Large intestine (tissue), 3 donors: ENCODE data around the gene CRBN. TPM values are rescaled to one million over a fixed set of nuclear protein-coding genes. Genes with fewer than 3 reads are reported as not detected.

ENCODE experiments used
- DNase-seq, 2 donors: peaks; one replicate each; pipeline versions ENCODE4 v3.0.0 to v3.0.0-alpha.2; 2013
- H3K27ac ChIP-seq: one replicate; pipeline ENCODE4 v1.5.1; 2013; ENCODE audit warnings: low read length
- H3K27me3 ChIP-seq: 2 replicates; pipeline ENCODE4 v1.6.1; 2013; ENCODE audit warnings: low read length; ENCODE audit not compliant: control insufficient read depth, insufficient read depth
- H3K36me3 ChIP-seq: 2 replicates; pipeline ENCODE4 v1.6.1; 2013; ENCODE audit warnings: low read length; ENCODE audit not compliant: control insufficient read depth, insufficient read depth
- H3K4me1 ChIP-seq: one replicate; pipeline ENCODE4 v1.6.1; 2013; ENCODE audit warnings: low read length; ENCODE audit not compliant: control insufficient read depth, insufficient read depth
- H3K4me3 ChIP-seq: one replicate; pipeline ENCODE4 v1.5.1; 2013; ENCODE audit warnings: low read length
- H3K9me3 ChIP-seq: one replicate; pipeline ENCODE4 v1.6.1; 2013; ENCODE audit warnings: mild to moderate bottlenecking, low read depth, low read length, moderate library complexity; ENCODE audit not compliant: control insufficient read depth
- WGBS: methylation state at CpG from one replicate; pipeline ENCODE4 v1.1.5; 2013; ENCODE audit warnings: low lambda C conversion rate; ENCODE audit not compliant: insufficient coverage; 5-methylcytosine and 5-hydroxymethylcytosine counted together
- polyA plus RNA-seq: library from polyadenylated mRNA; unstranded; fragments of 120-200 nt; gene quantifications from one replicate; pipeline ENCODE4 v1.2.1, GENCODE V29; 2013

The CRBN gene
- polyA plus RNA-seq, 1 donor = 49.0 TPM

GRCh38 chr3:3113042-3113709 lies 66.3 kb downstream of the CRBN start:
- Histone ChIP-seq H3K4me3 (no peak overlapping the region), H3K27me3 (peaks cover 6% of the 10 kb centered on the region), H3K27ac (no peak overlapping the region), H3K9me3 (no peaks in the 10 kb centered on the region), H3K4me1 (no peaks in the 10 kb centered on the region), H3K36me3 (no peaks in the 10 kb centered on the region)
- 80% methylated on average over 1 of the region's 4 CpGs for WGBS
- no peak for DNase-seq

- H3K36me3 ChIP-seq = no peaks in the 10 kb centered on the region
- H3K9me3 ChIP-seq = no peaks in the 10 kb centered on the region
- no peaks in the 10 kb centered on the region for H3K4me1 ChIP-seq
- H3K27me3 ChIP-seq = peaks cover 6% of the 10 kb centered on the region
- WGBS = no CpG with 5 or more reads among the region's 7 CpGs
- no peak overlapping the region for H3K27ac ChIP-seq
- DNase-seq = no peak
- H3K4me3 ChIP-seq = no peak overlapping the region
These were observed 68.6 kb downstream of the CRBN start for GRCh38 chr3:3110749-3111361.

- 17% methylated on average over 1 of the region's 4 CpGs for WGBS
- H3K4me1 ChIP-seq = no peaks in the 10 kb centered on the region
- H3K9me3 ChIP-seq = no peaks in the 10 kb centered on the region
- H3K36me3 ChIP-seq = no peaks in the 10 kb centered on the region
- no peak within 1 kb of the TSS for H3K4me3 ChIP-seq
- DNase-seq = peak in 1 of 2 donors; percentile 11
- H3K27me3 ChIP-seq = peaks cover 6% of the 10 kb centered on the region
- no peak within 1 kb of the TSS for H3K27ac ChIP-seq
These were observed 69.2 kb downstream of the CRBN start, which contains the start of gene IL5RA for GRCh38 chr3:3110299-3110630. Gene IL5RA (minus strand): TSS chr3:3110374. CDS start chr3:3104984, 5,390 bp downstream.

- Histone ChIP-seq H3K4me1 (no peaks in the 10 kb centered on the region), H3K36me3 (no peaks in the 10 kb centered on the region), H3K27me3 (peaks cover 6% of the 10 kb centered on the region), H3K4me3 (no peak overlapping the region), H3K27ac (no peak overlapping the region), H3K9me3 (no peaks in the 10 kb centered on the region)
- DNase-seq = no peak
- no CpG with 5 or more reads among the region's 11 CpGs for WGBS
These were observed 69.8 kb downstream of the CRBN start for GRCh38 chr3:3109407-3110298.

GRCh38 chr3:3107858-3108257 lies 71.6 kb downstream of the CRBN start:
- H3K9me3 ChIP-seq = no peaks in the 10 kb centered on the region
- no peak overlapping the region for H3K27ac ChIP-seq
- WGBS = 100% methylated on average over 3 of the region's 3 CpGs

GRCh38 chr3:3107181-3107580 lies 72.3 kb downstream of the CRBN start:
- H3K27ac ChIP-seq = no peak overlapping the region
- peaks cover 6% of the 10 kb centered on the region for H3K27me3 ChIP-seq
- H3K36me3 ChIP-seq = no peaks in the 10 kb centered on the region
- no peaks in the 10 kb centered on the region for H3K4me1 ChIP-seq
- 95% methylated on average over 3 of the region's 3 CpGs for WGBS
- DNase-seq = no peak
- no peak overlapping the region for H3K4me3 ChIP-seq
- no peaks in the 10 kb centered on the region for H3K9me3 ChIP-seq

More at GRCh38 chr3:3107858-3108257, 71.6 kb downstream of the CRBN start:
- DNase-seq = no peak
- Histone ChIP-seq H3K4me1 (no peaks in the 10 kb centered on the region), H3K27me3 (peaks cover 6% of the 10 kb centered on the region), H3K36me3 (no peaks in the 10 kb centered on the region), H3K4me3 (no peak overlapping the region)

GRCh38 chr3:3105815-3106214 lies 73.7 kb downstream of the CRBN start:
- Histone ChIP-seq H3K4me1 (no peaks in the 10 kb centered on the region), H3K27ac (no peak overlapping the region), H3K27me3 (peaks cover 4% of the 10 kb centered on the region), H3K9me3 (no peaks in the 10 kb centered on the region), H3K36me3 (no peaks in the 10 kb centered on the region), H3K4me3 (no peak overlapping the region)
- no peak for DNase-seq
- WGBS = no CpG with 5 or more reads among the region's 4 CpGs

- whole genome bisulfite sequencing = 100% methylated on average over 1 of the region's 3 CpGs
- Histone ChIP-seq H3K36me3 (no peaks in the 10 kb centered on the region), H3K4me1 (no peaks in the 10 kb centered on the region), H3K4me3 (no peak overlapping the region), H3K9me3 (no peaks in the 10 kb centered on the region), H3K27me3 (peaks cover 3% of the 10 kb centered on the region), H3K27ac (no peak overlapping the region)
- DNase-seq = no peak
These were observed 74.2 kb downstream of the CRBN start for GRCh38 chr3:3105246-3105645.

- no peaks in the 10 kb centered on the region for H3K9me3 ChIP-seq
- no peak for DNase-seq
- H3K27me3 ChIP-seq = no peaks in the 10 kb centered on the region
- H3K27ac ChIP-seq = no peak overlapping the region
- 100% methylated on average over 1 of the region's 6 CpGs for WGBS
- H3K4me1 ChIP-seq = no peaks in the 10 kb centered on the region
- H3K36me3 ChIP-seq = no peaks in the 10 kb centered on the region
- H3K4me3 ChIP-seq = no peak overlapping the region
These were observed 76.7 kb downstream of the CRBN start for GRCh38 chr3:3102751-3103150.

- Histone ChIP-seq H3K4me3 (no peak overlapping the region), H3K4me1 (no peaks in the 10 kb centered on the region), H3K27ac (no peak overlapping the region), H3K9me3 (no peaks in the 10 kb centered on the region), H3K36me3 (no peaks in the 10 kb centered on the region), H3K27me3 (peaks cover 2% of the 10 kb centered on the region)
- WGBS = 100% methylated on average over 1 of the region's 6 CpGs
- no peak for DNase-seq
These were observed 77.6 kb downstream of the CRBN start for GRCh38 chr3:3101660-3102458.
